Stimulated activated CD8-positive, alpha-beta memory T cell treated with anti-CD3 and anti-CD28 coated beads, Interleukin-15, amount 100 ng/mL, for 1 hour (primary cell): ENCODE data around the gene SAP130.

Experiments used
- DNase-seq: peaks from one replicate; pipeline ENCODE4 v3.0.0-alpha.2; 2020; ENCODE audit warnings: low read depth

SAP130 gene

DNA sequence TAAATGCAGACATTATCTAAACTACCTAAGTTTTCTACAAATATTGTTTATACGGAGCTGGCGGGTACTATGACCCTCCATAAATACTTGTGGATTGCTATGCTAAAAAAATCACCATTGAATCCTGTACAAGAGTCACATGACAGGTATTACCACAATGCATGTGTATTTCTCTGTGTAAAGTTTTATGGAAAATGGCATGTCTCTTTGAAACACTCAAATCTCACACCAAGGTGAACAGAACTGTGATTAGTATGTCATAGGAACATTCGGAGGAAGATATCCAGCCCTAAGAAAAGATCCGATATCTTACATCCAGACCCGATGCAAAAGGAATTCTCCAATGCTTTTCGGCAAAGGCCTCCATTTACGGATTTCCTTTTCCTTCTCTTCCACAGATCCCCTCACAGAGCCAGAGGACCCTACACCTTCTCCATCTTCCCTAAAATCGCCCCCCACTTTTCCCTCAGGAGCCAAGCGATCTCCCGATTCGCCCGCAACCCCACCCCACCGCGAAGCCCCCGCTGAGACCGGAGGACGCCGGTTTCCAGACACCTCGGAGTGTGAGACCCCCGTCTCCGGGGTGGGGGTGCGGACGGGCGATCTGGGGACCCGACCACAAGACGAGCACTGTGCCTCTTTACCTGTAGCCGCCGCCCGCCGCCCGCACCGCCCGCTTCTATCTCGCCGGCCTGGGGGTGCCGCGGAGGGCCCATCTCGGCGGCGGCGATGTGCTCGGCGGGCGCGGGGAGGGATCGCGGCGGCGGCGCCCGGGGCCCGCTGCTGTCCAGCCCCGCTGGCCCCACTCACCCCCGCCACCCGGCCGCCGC lies 1.2 kb downstream of the SAP130 start:
- no peak for DNase-seq

DNA sequence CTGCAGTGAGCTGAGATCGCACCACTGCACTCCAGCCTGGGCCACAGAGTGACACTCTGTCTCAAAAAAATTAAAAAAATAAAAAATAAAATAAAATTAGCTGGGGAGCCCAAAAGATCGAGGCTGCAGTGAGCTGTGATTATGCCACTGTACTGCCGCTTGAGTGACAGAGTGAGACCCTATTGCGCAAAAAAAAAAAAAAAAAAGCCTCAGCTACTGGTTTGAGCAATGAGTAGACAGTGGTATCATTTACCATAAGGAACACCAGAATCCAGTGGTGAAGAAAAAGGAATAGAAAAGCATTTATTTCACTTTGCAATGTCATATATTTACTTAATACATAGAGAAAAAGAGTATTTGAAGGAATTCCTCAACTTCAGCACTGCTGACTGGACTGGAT lies 3.0 kb downstream of the SAP130 start:
- no peak for DNase-seq

DNA sequence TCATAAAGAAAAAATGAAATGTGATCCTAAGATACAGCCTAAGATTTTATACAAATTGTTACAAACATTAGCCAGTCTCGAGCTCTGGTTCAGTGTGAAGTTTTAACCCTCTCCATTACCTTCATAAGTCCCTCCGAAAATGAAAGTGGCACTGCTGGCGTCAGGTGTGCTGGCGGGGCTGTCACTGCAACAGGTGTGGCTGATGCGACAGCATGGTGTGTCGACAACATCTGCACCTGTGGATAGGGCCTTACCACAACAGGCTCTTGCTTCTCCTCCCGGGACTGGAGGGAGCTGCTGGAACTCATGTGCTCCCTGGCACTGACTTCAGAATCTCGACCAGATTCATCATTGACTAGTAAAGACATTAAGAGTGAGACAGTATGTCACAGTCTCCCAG lies 10.3 kb downstream of the SAP130 start:
- no peak for DNase-seq

DNA sequence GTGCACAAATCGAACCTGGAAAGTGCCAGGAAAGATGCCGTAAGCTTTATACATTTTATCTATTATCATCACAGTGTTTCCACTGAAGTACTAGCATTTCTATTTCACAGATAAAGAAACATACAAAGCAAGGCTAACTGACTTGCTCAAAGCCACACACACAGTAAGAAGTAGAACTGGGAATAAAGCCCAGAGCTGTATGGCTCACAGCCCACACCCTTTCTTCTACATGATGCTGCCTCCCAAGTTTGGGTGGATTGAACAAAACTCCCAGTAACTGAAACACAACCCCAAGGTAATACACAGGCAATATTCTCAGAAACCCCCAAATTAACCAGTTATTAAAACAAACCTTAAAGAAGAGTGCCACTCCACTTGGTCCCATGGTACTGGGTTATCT lies 11.2 kb downstream of the SAP130 start:
- DNase-seq = no peak

DNA sequence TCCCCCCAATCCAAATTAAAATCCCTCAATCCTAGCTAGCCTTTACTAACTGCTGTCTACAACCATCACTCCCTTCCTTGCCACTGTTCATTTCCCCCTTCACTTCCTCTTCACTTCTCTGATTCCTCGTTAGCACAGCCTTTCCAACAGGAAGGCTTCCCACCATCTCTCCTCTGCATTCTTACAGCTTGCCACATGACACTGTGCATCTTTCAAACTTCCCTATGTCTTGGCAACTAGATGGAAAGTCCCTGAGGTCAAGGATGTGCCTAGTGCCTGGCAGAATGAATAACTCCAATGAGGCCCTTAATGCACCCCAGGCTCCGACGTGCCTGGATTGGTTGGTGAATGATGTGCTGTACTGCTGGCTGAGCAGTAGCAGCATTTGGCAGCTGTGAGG lies 15.2 kb downstream of the SAP130 start:
- DNase-seq = no peak

DNA sequence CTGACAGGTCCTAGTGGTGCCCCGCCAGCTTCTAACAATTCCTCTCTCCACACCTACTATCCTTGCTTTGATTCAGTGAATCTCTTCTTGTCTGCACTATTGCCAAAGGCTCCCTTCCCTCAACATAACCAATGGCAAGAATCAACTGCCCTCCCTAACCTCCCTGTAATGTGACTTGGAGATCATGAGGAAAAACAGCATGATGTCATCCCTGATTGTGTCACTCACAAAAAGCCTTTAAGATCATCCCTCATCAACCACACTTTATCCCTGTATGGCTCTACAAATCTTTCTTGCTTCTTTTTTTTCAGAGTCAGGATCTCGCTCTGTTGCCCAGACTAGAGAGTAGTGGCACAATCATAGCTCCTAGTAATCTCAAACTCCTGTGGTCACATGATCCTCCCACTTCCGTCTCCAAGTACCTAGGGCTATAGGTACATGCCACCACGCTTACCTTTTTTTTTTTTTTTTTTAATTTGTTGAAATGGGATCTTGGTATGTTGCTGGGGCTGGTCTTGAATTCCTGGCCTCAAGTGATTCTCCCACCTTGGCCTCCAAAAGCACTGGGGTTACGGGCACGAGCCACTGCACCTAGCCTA lies 19.7 kb downstream of the SAP130 start:
- no peak for DNase-seq

DNA sequence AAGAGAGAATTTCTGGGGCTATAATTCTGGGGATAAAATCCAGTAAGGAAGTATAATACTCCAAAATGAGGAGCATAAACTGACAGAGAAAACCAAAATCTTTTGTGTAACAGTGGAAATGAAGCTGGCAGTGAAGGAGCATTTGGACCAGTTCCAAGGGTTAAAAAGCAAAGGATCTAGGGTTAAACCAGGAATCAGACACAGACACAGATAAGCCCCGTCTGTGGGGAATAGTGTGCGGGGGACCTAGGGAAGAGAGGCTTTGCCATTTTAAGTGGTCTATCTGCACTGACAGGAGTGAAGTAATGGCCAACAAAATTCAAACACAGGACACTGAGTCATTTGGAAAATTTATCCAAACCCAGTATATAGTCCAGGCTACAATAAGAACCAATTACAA lies 23.4 kb downstream of the SAP130 start:
- no peak for DNase-seq

DNA sequence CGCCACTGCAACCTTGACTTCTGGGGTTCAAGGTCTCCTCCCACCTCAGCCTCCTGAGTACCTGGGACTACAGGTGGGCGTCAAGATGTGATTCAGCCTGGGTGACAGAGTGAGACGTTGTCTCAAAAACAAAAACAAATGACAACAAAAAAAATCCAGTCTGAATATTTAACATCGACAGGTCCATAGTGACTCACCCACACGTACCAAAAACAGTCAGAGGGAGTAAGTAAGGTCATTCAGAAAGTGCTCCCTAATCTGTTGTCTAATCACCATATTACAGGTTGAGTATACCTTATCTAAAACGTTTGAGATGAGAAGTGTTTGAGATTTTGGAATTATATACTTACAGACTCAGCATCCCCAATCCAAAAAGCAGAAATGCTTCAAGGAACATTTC lies 24.4 kb downstream of the SAP130 start:
- DNase-seq = no peak

DNA sequence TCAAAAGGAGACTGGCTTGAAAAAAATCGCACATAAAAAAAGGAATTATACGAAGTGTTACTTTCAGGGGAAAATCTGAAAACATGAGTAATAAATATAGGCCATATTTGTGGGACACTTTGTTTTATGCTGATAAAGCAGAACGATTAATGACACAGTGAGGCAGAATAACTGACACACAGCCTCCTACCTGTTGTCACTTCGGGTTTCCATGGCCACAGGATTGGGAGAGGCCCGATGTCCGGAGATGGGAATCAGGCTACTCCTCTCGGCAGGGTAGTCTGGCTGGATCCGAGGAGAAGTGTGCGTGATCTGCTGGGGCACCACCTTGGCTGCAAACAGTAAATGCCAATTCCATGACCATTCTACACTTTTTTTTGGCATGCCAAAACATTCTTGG lies 31.7 kb downstream of the SAP130 start:
- DNase-seq = no peak

DNA sequence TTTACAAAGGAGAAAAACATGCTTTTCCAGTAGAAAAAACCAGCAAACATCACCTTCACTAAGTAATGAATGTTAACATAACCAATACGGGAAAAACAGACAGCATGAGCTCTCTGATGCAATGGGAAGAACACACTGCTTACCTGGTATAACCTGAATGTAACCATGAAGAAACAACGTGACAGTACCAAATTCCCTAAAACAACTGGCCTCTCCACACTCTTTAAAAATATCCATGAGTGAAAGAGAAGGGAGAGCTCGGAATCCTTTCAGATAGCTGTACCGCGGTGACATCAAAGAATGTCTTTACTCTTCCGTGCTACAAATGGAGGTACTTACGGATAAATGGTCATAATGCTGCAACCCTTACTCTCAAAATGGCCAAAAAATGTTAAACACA lies 32.1 kb downstream of the SAP130 start:
- no peak for DNase-seq

DNA sequence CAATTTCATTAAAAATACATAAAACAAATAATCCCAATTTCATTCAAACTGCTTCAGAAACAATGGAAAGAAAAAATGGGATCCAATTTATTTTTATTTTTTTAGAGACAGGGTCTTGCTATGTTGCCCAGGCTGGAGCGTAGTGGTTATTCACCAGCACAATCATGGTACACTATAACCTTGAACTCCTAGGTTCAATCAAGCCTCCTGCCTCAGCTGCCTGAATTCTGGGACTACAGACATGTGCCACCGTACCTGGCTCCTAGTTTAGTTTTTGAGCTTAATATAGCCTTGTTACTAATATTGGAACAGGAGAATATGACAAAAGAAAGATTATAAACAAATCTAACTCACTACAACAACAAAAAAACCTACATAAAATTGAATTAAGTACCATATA lies 34.2 kb downstream of the SAP130 start:
- no peak for DNase-seq

DNA sequence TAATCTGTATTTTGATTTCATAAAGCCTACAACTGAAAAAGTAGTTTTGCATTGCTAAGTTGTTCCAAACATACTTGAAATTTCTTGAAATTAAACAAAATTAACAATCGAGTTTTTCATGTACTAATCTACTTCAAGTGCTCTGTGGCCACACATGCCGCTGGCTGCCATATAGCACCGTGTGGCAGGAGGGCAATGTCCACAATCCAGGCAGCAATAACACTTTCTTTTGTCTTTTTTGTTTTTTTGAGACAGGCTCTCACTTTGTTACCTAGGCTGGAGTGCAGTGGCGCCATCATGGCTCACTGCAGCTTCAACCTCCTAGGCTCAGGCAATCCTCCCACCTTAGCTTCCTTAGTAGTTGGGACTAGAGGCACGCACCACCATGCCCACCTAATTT lies 36.1 kb downstream of the SAP130 start:
- DNase-seq = no peak

DNA sequence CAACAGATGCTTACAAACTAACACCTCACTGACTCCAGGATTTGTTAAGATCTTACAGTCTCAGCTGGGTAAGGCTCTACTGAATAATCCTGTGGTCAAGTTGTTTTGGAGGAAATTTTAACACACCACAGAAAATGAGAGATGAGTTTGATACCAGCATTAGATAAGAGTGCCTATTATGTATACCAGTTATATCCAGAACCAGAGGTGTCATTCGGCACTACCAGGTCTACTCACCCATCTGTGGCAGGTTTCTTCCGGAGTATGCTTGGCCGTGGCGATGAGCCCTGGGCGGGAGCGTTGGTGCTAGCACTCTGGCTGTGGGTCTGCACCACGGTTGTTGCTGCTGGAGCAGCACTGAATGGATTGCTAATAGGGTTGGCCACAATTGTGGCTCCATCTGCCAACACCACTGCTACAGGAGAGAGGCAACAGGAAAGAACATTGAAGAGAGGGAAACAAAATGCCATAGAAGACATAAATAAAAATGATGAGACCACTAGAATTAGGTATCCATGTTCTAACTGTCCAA lies 41.2 kb downstream of the SAP130 start:
- no peak for DNase-seq

DNA sequence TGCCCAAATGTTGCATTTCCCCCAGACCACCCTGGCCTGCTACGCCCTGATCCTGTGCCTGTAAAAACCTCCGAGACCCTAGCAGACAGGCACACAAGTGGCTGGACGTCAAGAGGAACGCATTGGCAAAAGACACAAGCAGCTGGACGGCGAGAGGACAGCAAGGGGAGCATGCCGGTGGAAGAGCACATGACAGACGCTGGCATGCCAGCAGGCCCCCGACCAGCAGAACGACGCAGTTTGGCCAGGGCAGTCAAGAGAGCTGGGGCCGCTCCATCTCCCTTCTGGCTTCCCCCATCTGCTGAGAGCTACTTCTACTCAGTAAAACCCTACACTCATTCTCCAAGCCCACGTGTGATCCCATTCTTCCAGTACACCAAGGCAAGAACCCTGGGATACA lies 42.1 kb downstream of the SAP130 start:
- DNase-seq = no peak

DNA sequence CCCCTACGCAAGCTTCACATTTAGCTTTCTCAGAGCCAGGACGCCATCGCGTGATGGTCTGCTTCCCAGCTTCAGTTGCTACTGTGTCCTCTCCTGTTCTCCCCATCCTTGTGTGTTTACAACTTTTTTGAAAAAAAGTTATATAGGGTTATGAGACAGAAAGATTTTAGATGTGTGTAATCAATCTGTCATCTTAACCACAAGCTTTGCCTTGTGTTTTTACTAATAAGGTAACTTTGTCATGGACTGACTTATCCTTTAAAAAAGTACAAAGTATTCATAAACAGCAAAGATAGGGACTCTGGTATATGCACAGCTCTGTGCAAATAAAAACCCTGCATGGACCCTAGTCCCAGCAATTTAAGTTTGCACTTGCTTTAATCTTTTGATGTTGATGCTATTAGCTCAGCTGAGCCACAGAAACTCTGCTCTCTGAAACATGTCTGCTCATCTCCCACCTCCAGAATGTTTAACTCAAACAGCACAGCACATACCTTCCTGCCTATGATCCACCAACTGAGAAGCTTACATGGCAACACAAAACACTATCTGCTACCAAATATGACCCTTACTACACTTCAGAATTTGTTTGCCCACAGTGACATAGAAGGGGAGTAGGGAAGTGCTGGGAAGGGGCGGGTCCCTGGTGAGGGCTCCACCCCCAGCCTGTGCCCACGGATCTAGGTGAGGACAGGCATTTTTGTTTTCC lies 42.7 kb downstream of the SAP130 start:
- DNase-seq = no peak

DNA sequence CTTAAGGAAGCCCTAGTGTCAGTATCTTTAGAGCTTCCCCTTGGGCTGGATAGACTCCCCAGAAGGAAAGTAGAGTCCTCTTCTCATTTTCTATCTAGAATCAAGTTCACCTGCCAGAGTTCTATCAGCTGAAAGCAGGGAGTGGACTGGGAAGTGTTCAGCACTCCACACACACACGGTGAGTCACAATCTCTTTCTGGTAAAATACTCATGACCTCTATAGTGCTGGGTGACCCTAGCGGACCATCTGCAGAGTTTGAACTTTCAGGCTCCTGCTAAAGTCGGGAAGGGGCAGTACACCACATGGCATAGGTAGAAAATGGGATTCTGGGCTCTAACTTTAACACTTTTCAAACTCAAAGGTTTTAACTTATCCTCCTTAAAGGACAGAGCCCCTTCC lies 43.3 kb downstream of the SAP130 start:
- DNase-seq = no peak

DNA sequence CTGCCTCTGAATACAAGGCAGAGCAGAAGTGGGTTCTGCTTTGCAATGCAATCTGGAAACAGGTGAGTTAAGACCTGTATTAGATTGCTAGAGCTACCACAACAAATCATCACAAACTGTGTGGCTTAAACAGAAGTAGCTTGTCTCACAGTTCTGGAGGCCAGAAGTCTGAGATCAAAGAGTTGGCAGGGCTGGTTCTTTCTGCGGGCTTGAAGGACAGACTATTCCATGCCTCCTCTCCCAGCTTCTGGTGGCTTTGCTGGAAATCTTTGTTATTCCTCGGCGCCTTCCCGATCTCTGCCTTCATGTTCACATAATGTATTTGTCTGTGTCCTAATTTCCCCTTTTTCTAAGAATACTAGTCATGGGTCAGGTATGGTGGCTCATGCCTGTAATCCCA lies 58.4 kb downstream of the SAP130 start:
- DNase-seq = no peak

DNA sequence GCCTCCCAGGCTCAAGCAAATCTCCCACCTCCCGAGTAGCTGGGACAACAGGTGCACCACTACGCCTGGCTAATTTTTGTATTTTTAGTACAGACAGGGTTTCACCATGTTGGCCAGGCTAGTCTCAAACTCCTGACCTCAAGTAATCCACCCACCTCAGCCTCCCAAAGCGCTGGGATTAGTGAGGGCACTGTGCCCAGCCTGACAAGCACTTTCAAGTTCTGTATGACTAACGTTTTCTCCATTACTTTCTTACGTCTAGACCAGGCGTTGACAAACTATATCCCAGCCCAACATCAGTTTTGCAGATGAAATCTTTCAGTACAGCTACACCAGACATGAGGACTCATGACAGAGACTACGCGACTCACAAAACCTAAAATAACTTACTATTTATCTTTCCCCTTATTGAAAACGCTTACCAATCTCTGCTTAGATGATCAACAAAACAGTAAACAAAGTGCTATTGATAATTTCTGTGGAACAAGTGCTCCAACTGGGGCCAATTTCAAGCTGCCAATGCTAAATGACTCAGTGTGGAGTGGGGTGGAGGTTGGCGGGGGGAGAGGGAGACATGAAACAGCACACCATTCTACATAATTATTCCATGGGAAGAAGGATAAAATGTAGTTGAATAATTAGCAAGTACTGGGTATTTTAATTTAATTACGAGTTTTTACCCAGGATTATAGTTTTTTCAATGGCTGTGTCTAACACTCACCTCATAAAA lies 59.1 kb downstream of the SAP130 start:
- DNase-seq = no peak

DNA sequence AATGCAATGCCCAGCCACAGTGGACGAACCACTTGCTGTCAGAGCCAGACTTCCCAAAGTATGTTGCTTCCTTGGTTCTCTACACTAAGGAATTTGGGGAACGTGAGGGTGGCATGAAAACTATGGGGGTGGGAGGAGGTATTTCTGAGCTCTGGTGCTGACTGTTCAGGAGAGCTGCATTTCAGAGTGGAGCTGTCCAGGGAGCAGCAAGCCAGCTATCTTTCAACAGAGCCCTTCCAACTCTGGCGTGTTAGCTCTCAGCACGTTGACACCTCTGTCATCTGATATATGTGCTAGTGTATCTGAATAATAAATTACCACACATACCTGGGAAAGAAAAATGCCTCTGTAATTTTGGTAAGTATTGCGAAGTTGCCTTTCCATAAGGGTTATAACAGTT lies 66.1 kb downstream of the SAP130 start:
- DNase-seq = no peak

DNA sequence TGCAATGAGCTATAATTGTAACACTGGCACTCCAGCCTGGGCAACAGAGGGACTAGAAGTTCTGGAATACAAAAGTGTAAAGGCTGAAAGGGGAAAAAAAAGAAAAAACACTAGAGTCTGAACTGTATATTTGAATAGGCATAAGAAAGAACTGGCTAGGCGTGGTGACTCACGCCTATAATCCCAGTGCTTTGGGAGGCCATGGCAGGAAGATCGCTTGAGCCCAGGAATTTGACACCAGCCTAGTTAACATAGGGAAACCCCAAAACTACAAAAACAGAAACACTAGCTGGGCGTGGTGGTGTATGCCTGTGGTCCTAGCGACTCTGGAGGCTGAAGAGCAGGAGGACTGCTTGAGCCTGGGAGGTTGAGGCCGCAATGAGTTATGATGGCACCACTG lies 70.6 kb downstream of the SAP130 start:
- no peak for DNase-seq

DNA sequence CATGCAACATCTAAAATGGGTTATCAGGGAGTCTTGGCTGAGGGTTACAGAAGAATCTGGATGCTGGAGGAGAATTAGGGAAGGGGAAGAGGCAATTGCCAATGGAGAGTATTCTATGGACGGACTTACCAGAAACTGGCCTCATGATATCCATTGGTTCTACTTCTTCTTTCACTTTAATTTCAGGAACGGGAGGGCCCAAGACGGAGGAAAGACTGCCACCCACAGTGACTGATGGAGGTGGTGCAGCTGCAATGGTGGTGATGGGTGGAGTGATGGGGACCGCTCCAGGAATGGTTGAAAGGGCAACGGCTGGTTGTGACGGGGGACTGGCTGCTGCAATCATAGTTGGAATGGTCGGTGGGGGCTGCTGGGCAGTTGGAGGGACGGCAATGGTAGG lies 73.0 kb downstream of the SAP130 start:
- no peak for DNase-seq

DNA sequence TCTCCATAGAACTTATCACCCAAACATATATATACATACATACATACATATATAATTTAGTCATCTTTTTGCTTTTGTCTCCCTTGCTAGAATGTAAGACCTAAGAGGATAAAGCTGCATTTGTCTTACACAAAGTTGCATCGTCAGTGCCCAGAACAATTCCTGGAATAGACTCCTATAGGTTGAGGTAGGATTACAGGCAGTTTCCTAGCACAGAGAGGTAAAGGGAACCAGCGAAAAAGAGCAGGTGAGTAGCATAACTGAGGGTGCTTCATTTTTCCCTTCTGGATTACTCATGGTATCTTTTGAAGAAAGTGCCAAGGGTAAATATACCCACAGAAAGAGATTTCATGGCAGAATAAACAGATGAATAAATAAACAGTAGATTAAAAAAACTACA lies 74.0 kb downstream of the SAP130 start:
- DNase-seq = no peak
